H1 (cell line): ENCODE data around the gene NAE1. TPM values are rescaled to one million over a fixed set of nuclear protein-coding genes. Genes with fewer than 3 reads are reported as not detected.

Experiments used
- CTCF ChIA-PET: fragments of 300-600 bp; sonication (Branson Sonifier 250); formaldehyde crosslinking; loops from one replicate; lab custom pipeline; 2021; ENCODE audit not compliant: partially characterized antibody; lab: Charles Lee
- POLR2A ChIA-PET: fragments of 300-600 bp; sonication (Branson Sonifier 250); formaldehyde crosslinking; loops from one replicate; lab custom pipeline; 2021; ENCODE audit warnings: inconsistent platforms; ENCODE audit not compliant: partially characterized antibody; lab: Charles Lee
- DNase-seq, 2 experiments: peaks; one replicate each; pipeline versions ENCODE4 v3.0.0 to v3.0.0-alpha.2; 2010 to 2022; ENCODE audit warnings: low spot score in 2 of 2, low read depth in 1 of 2, mixed read lengths in 1 of 2
- FAIRE-seq: peaks from 2 replicates; lab custom pipeline; 2011; peaks lifted over from hg19 to GRCh38; lab: Jason Lieb, UNC
- H2AFZ ChIP-seq: 2 replicates; pipeline ENCODE4 v1.8.1; 2012; ENCODE audit warnings: low read length, inconsistent platforms
- H2AK5ac ChIP-seq: 2 replicates; pipeline ENCODE4 v1.6.1; 2013; ENCODE audit warnings: low read depth, low read length
- H2BK120ac ChIP-seq: replicated peaks from 2 replicates; pipeline ENCODE3; 2013; ENCODE audit warnings: low read depth, low read length, inconsistent platforms
- H2BK12ac ChIP-seq: 2 replicates; pipeline ENCODE4 v1.6.1; 2013; ENCODE audit warnings: low read depth, low read length
- H2BK15ac ChIP-seq: 2 replicates; pipeline ENCODE4 v1.6.1; 2013; ENCODE audit warnings: low read length
- H2BK20ac ChIP-seq: 2 replicates; pipeline ENCODE4 v1.6.1; 2013; ENCODE audit warnings: low read length
- H2BK5ac ChIP-seq: 2 replicates; pipeline ENCODE4 v1.6.1; 2013; ENCODE audit warnings: low read depth, low read length
- H3K14ac ChIP-seq: 2 replicates; pipeline ENCODE4 v1.6.1; 2013; ENCODE audit warnings: inconsistent platforms; ENCODE audit not compliant: insufficient read length
- H3K18ac ChIP-seq: 2 replicates; pipeline ENCODE4 v1.6.1; 2013; ENCODE audit warnings: low read length; ENCODE audit errors: extremely low read depth
- H3K23ac ChIP-seq: 2 replicates; pipeline ENCODE4 v1.6.1; 2013; ENCODE audit warnings: inconsistent platforms; ENCODE audit not compliant: insufficient read length
- H3K23me2 ChIP-seq: 2 replicates; pipeline ENCODE4 v1.6.1; 2013; ENCODE audit warnings: low read depth, low read length
- H3K27ac ChIP-seq: 2 replicates; pipeline ENCODE4 v1.6.1; 2011; ENCODE audit warnings: low read depth, low read length, inconsistent platforms
- H3K27me3 ChIP-seq, 4 experiments: replicated peaks in 1 of 4; 1 replicate in 1 of 4; 2 replicates in 3 of 4; pipeline versions ENCODE4 v1.6.1 to v1.8.1; 2011 to 2013; ENCODE audit warnings: low read length in 3 of 4, mild to moderate bottlenecking in 3 of 4, inconsistent platforms in 2 of 4, mixed read lengths in 2 of 4, moderate library complexity in 1 of 4; ENCODE audit not compliant: control insufficient read depth in 3 of 4, insufficient read depth in 3 of 4; ENCODE audit errors: extremely low read depth in 1 of 4
- H3K36me3 ChIP-seq, 4 experiments: 2 replicates each; pipeline versions ENCODE4 v1.6.1 to v1.8.1; 2011 to 2013; ENCODE audit warnings: mild to moderate bottlenecking in 4 of 4, low read length in 3 of 4, moderate library complexity in 2 of 4, control low read depth in 1 of 4, inconsistent platforms in 1 of 4; ENCODE audit not compliant: insufficient read depth in 4 of 4, control insufficient read depth in 2 of 4
- H3K4ac ChIP-seq: replicated peaks from 2 replicates; pipeline ENCODE3; 2013; ENCODE audit warnings: low read length, low read depth, mixed read lengths, inconsistent platforms; ENCODE audit not compliant: insufficient read length
- H3K4me1 ChIP-seq, 4 experiments: replicated peaks in 1 of 4; 1 replicate in 1 of 4; 2 replicates in 3 of 4; pipeline versions ENCODE4 v1.6.1 to v1.8.1; 2011 to 2013; ENCODE audit warnings: low read length in 3 of 4, inconsistent platforms in 2 of 4, mixed read lengths in 1 of 4; ENCODE audit not compliant: insufficient read depth in 4 of 4, control insufficient read depth in 3 of 4
- H3K4me2 ChIP-seq, 2 experiments: 2 replicates each; pipeline versions ENCODE4 v1.6.1 to v1.8.1; 2011 to 2013; ENCODE audit warnings: low read depth in 2 of 2, low read length in 2 of 2, control low read depth in 1 of 2, inconsistent platforms in 1 of 2, mild to moderate bottlenecking in 1 of 2; ENCODE audit not compliant: insufficient read depth in 1 of 2
- H3K4me3 ChIP-seq, 4 experiments: fragments of 200-600, 300-600 bp in 1 of 4; sonication (generic), shearing (Covaris generic), sonication (Bioruptor Twin) in 1 of 4; 2 replicates each; pipeline versions ENCODE4 v1.5.1 to v1.8.1; 2011 to 2016; ENCODE audit warnings: low read length in 4 of 4, low read depth in 3 of 4, control low read depth in 2 of 4, inconsistent platforms in 2 of 4, mild to moderate bottlenecking in 2 of 4, mixed read lengths in 1 of 4, moderate library complexity in 1 of 4; ENCODE audit not compliant: insufficient read depth in 2 of 4; ENCODE audit errors: extremely low read depth in 1 of 4
- H3K56ac ChIP-seq: replicated peaks from 2 replicates; pipeline ENCODE3; 2013; ENCODE audit warnings: low read depth, mild to moderate bottlenecking, mixed read lengths, low read length, inconsistent platforms; ENCODE audit not compliant: insufficient read length
- H3K79me1 ChIP-seq: 2 replicates; pipeline ENCODE4 v1.6.1; 2013; ENCODE audit warnings: low read depth, low read length, control low read depth
- H3K79me2 ChIP-seq, 2 experiments: 2 replicates each; pipeline versions ENCODE4 v1.6.1 to v1.8.1; 2012 to 2013; ENCODE audit warnings: low read length in 2 of 2, mild to moderate bottlenecking in 2 of 2, inconsistent platforms in 1 of 2; ENCODE audit not compliant: insufficient read depth in 2 of 2, control insufficient read depth in 1 of 2
- H3K9ac ChIP-seq, 4 experiments: replicated peaks in 1 of 4; 1 replicate in 1 of 4; 2 replicates in 3 of 4; pipeline versions ENCODE4 v1.6.1 to v1.8.1; 2011 to 2013; ENCODE audit warnings: low read depth in 3 of 4, low read length in 3 of 4, control low read depth in 2 of 4, mild to moderate bottlenecking in 2 of 4, moderate library complexity in 2 of 4, inconsistent platforms in 1 of 4; ENCODE audit errors: extremely low read depth in 1 of 4
- H3K9me3 ChIP-seq, 2 experiments: 2 replicates each; pipeline versions ENCODE4 v1.6.1 to v1.8.1; 2012 to 2013; ENCODE audit warnings: mild to moderate bottlenecking in 2 of 2, moderate library complexity in 2 of 2, control low read depth in 1 of 2, inconsistent platforms in 1 of 2, low read depth in 1 of 2, low read length in 1 of 2, mixed read lengths in 1 of 2; ENCODE audit not compliant: insufficient read depth in 2 of 2
- H4K20me1 ChIP-seq, 2 experiments: replicated peaks in 1 of 2; 2 replicates each; pipeline versions ENCODE3 to v1.8.1; 2011 to 2013; ENCODE audit warnings: inconsistent platforms in 2 of 2, low read length in 2 of 2, mild to moderate bottlenecking in 1 of 2; ENCODE audit not compliant: insufficient read depth in 2 of 2, control insufficient read depth in 1 of 2
- H4K5ac ChIP-seq: 2 replicates; pipeline ENCODE4 v1.6.1; 2013; ENCODE audit warnings: low read length, low read depth, mixed read lengths, inconsistent platforms; ENCODE audit not compliant: insufficient read length
- H4K8ac ChIP-seq: 2 replicates; pipeline ENCODE4 v1.8.0; 2013; ENCODE audit warnings: mild to moderate bottlenecking, moderate library complexity, low read length, inconsistent platforms; ENCODE audit not compliant: insufficient read depth; ENCODE audit errors: extremely low read depth
- H4K91ac ChIP-seq: replicated peaks from 2 replicates; pipeline ENCODE3; 2013; ENCODE audit warnings: low read length, mixed read lengths, inconsistent platforms; ENCODE audit not compliant: insufficient read length
- CEBPB ChIP-seq: IDR thresholded peaks from 2 replicates; pipeline ENCODE4 v1.6.1; 2012; ENCODE audit warnings: low read depth, low read length
- NRF1 ChIP-seq: IDR thresholded peaks from 2 replicates; pipeline ENCODE4 v1.6.1; 2011; ENCODE audit warnings: mild to moderate bottlenecking, low read depth, low read length, improper control_type of control experiment
- WGBS, 2 experiments: shearing (Covaris generic) in 1 of 2; methylation state at CpG; one replicate each; pipeline versions ENCODE4 v1.1.6 to v1.1.7; 2013 to 2015; ENCODE audit warnings: low lambda C conversion rate in 2 of 2, mixed read lengths in 2 of 2, inconsistent platforms in 1 of 2, low coverage in 1 of 2, missing lambda C conversion rate in 1 of 2; ENCODE audit not compliant: insufficient replicate concordance in 2 of 2, insufficient coverage in 1 of 2, insufficient read length in 1 of 2; ENCODE audit errors: extremely low coverage in 1 of 2, missing lambda C conversion rate in 1 of 2; 5-methylcytosine and 5-hydroxymethylcytosine counted together
- polyA plus RNA-seq, 7 experiments: library from polyadenylated mRNA; depleted of rRNA in 3 of 7; stranded (reverse) in 5 of 7; unstranded in 2 of 7; fragments of >200 nt in 5 of 7; fragments of 200-250 nt in 2 of 7; gene quantifications; 1 replicate in 5 of 7; 2 replicates in 1 of 7; 4 replicates in 1 of 7; pipeline versions ENCODE4 v1.2.1 to v1.2.3, GENCODE V29; 2011 to 2013; ENCODE audit warnings: missing spikeins in 2 of 7, mixed read lengths in 2 of 7
- total RNA-seq: library from RNA; stranded (reverse); fragmentation: NEBNext Ultra II Directional; extraction: Animal tissue kit (Norgen Biotek cat#: 25700); gene quantifications from 2 replicates; pipeline ENCODE4 v1.2.1, GENCODE V29; 2021

NAE1 gene
- total and polyA plus RNA-seq, 2 of the 8 experiments (the other 6 are each of a cell fraction or from before 2014, with no cell fraction given), result 66.6 to 155 TPM

DNA sequence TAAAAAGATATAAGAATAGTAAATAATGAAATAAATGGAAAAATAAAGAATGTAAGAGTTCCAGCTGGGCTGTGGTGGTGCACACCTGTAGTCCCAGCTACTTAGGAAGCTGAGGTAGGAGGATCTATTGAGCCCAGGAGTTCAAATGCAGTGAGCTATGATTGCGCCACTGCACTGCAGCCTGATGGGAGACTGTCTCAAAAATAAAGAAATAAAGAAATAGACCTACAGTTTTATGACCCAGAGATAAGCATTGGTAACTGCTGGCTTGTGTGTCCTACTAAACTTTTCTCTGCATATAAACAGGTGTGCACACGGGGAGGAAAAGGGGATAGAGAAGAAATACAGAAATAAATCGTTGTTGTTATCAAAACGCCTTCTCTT is 41.8 kb upstream of the NAE1 start:
- H3K23ac ChIP-seq, result no peak overlapping the region
- no peak overlapping the region for H3K14ac ChIP-seq
- H3K27ac ChIP-seq, result no peak overlapping the region
- no peak overlapping the region for H2BK15ac ChIP-seq
- no peak overlapping the region for H3K4ac ChIP-seq
- POLR2A ChIA-PET, result interaction anchor here (0.8 to 1.6 kb wide), 4 partner anchors 9 to 121 kb away, joined by 3 to 7 read pairs (median 4); partner anchors contain the start of gene DYNC1LI2
- no peaks in the 10 kb centered on the region for H3K23me2 ChIP-seq
- H2AFZ ChIP-seq, result peak overlapping the region; percentile 82
- no peak overlapping the region for H4K91ac ChIP-seq
- no peak for FAIRE-seq
- no peak overlapping the region for H2BK120ac ChIP-seq
- H3K4me3 ChIP-seq, result peak overlapping the region; percentile 17 to 64 (median 48); a peak in 6 of 8 replicates
- no peaks in the 10 kb centered on the region; a peak in 1 of 7 replicates for H3K27me3 ChIP-seq
- TF ChIP-seq CEBPB (peak; percentile 81), NRF1 (no peak)
- TF ChIP-seq, all 59 proteins: peak for 1
- Histone ChIP-seq H3K18ac (peak overlapping the region; percentile 43; the same call in 1 of the 2 replicates), H3K9ac (peak overlapping the region in 1 of 4 experiments; percentile 49; a peak in 2 of 7 replicates), H3K79me2 (no peaks in the 10 kb centered on the region), H4K8ac (no peak overlapping the region), H3K79me1 (no peaks in the 10 kb centered on the region), H3K56ac (no peak overlapping the region), H4K20me1 (no peaks in the 10 kb centered on the region), H2BK5ac (no peak overlapping the region), H2BK12ac (0 out of 2 replicates have a peak overlapping the region, but pooled peaks have one; percentile 30), H3K9me3 (no peaks in the 10 kb centered on the region), H2BK20ac (no peak overlapping the region), H3K4me2 (peak overlapping the region; percentile 15 to 88), H3K36me3 (no peaks in the 10 kb centered on the region), H4K5ac (no peak overlapping the region), H3K4me1 (peaks cover 0 to 6% (median 2%) of the 10 kb centered on the region in 4 experiments; a peak in 4 of 7 replicates), H2AK5ac (no peak overlapping the region)
- no peak for DNase-seq
- CTCF ChIA-PET, result interaction anchor here (0.6 to 1.7 kb wide), 18 partner anchors 9 to 468 kb away, joined by 3 to 14 read pairs (median 4); partner anchors contain the start of gene CIAO2B
- 58% methylated on average over 4 of the region's 4 CpGs; no CpG with 5 or more reads in 1 of the 2 experiments for WGBS, 2 experiments
